Putamen (tissue), 1 donor: Measurements from ENCODE around the gene SPOCD1.

Experiments
- DNase-seq: peaks from one replicate; pipeline ENCODE4 v3.0.0-alpha.2; 2016; ENCODE audit warnings: low spot score

The SPOCD1 gene

GRCh38 chr1:31771891-31772668, 43.7 kb downstream of the SPOCD1 start:
- no peak for DNase-seq

- DNase-seq, result no peak
Observed at GRCh38 chr1:31769720-31770390, 46.0 kb downstream of the SPOCD1 start.

- DNase-seq, result no peak
Observed at GRCh38 chr1:31768939-31769704, 46.7 kb downstream of the SPOCD1 start.

- DNase-seq, result no peak
Observed at GRCh38 chr1:31768407-31768907, 47.4 kb downstream of the SPOCD1 start.

DNA sequence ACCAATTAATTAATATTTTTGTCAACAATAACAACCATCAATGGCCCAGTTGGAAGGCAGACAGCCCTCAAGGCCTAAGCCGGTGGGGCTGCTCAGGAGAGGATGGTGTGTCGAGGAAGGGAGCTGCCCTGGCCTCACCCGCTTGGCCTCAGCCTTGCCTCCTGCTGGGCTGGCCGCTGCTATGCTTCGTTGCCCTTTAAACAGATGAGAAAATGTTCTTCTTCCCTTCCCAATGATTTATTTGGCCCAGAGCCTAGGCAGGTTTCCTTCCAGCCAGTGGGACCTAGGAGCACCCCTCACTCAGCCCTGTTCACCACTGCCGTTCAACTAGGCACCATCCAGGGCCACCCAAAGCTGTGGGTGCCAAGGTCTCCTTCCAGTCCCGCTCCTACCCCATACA, 48.6 kb downstream of the SPOCD1 start:
- no peak for DNase-seq

DNA sequence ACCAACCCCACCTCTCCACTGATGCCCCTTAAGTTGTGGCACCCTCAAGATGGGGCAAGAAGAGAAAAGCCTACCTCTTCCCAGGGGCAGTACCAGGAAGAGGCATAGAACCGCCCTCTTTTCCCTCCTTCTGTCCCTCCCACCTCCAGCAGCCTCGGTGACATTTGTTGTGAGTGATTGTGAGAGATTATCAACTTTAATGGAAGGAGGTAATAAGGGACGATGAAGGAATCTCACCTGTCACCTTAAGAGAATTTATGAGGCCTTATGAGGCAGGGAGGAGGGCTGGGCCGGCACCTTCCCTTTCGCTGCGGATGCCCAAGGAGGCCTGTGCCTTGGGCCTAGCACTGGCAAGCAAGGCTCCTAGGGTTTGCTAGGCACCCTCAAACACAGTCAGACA, 50.3 kb downstream of the SPOCD1 start:
- DNase-seq, result no peak

- DNase-seq, result no peak
Observed at GRCh38 chr1:31765041-31765467, 50.8 kb downstream of the SPOCD1 start.

- DNase-seq, result peak; percentile 63
Observed at GRCh38 chr1:31764312-31765040, 51.3 kb downstream of the SPOCD1 start, which contains the start of gene ADGRB2. TSS of gene ADGRB2 (minus strand) at chr1:31764340. CDS start at chr1:31757221, 7,119 bp downstream.

DNA sequence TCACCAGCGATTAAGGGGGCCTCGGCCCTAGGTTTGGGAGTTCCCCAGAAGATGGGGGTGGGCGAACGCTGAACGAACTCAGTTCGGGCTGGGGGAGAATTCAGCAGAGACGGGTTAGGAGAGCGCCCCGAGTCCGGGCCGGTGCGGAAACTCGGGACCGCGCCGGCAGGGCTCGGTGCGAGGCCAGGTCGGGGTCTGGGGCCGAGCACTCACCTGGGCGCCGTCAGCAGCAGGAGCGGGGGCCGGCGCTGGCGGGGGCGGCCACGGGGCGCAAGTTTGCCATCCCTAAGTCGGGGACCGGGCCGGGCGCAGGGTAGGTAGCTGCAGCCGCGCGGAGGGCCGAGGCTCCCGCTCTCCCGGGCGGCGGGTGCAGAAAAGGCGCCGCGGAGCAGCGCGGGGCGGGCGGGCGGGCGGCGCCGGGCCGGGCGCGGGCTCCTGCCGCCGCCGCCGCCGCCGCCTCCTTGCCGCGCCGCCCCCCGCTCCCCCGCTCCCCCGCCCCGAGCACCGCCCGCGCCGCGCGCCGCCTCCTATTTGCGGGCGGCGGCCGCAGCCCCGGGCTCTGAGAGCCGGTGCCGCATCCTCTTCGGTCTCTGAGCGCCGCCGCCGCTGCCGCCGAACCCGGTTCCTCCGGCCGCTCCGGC, 52.0 kb downstream of the SPOCD1 start:
- no peak for DNase-seq

GRCh38 chr1:31762726-31763670, 52.8 kb downstream of the SPOCD1 start:
- peak; percentile 77 for DNase-seq

DNA sequence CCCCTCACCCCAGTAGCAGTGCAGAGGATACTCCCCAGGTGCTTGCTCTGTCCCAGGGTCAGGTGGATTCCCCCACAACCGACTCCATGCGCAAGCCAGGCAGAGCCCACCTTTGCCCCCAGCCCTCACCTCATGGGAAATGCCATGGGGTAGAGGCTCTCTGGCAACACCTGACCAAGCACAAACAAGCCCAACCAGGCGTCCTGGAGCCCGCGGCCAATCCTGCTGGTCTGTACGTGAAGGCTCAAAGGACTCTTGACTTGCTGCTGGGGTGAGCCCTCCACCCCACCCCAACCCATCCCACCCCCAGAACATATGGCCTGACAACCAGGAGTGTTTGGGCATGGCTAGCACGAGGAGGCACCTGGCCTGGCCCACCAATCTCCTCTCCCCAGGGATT, 53.5 kb downstream of the SPOCD1 start:
- DNase-seq, result no peak

GRCh38 chr1:31761883-31762282, 53.9 kb downstream of the SPOCD1 start:
- DNase-seq, result no peak

GRCh38 chr1:31760471-31761470, 55.1 kb downstream of the SPOCD1 start:
- DNase-seq, result no peak

- DNase-seq, result no peak
Observed at GRCh38 chr1:31759298-31760023, 56.4 kb downstream of the SPOCD1 start.

- DNase-seq, result no peak
Observed at GRCh38 chr1:31758823-31759222, 57.0 kb downstream of the SPOCD1 start.

- DNase-seq, result no peak
Observed at GRCh38 chr1:31757989-31758388, 57.8 kb downstream of the SPOCD1 start.

DNA sequence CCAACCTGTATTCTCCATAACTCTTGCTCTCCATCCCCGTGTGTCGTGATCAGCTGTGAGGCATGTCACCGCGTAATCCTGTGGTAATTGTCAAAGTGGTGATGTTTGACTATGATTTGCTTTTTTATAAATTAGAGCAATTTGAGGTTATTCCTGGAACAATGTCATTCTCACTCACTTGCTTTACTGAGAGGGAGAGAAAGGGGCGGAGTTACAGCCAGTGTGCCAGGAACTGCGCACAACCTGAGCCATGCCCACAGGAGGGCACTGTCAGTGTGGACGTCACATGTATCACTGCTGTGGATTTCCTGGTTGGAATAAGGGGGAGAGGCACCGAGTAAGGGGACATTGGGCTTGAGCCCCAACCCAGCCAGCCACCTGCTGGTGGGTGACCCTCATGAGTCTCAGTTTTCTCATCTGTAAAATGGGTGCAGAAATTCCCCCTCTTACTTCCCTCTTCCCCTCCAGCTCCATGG, 58.6 kb downstream of the SPOCD1 start:
- DNase-seq, result peak; percentile 67

DNA sequence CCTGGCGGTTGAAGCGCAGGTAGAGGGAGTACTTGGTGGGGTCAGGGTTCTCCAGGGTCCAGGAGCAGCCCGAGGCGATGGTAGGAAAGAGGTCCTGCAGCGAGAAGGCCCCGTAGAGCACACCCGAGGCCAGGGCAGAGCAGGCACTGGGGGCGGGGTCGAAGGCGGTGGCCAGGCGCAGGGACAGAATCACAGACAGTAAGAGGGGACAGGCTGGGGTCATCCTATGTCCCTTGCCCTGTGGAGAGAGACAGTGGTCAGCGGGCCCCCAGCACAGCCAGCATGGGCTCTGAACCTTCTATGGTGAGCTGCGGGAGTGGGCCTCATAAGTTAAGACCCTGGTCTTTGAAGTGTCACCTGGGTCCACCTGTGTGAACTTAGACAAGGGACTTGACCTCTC, 59.2 kb downstream of the SPOCD1 start:
- DNase-seq, result no peak
